Neural cell (in vitro differentiated cells): ENCODE data around the gene DMXL2. TPM values are rescaled to one million over a fixed set of nuclear protein-coding genes. Genes with fewer than 3 reads are reported as not detected.
"Not testable (repeated sequence)": the region's sequence is repeated elsewhere in the genome, so short reads cannot be mapped to it uniquely, and the experiment has no call there.

Source experiments
- H2AFZ ChIP-seq: fragments of 200-600, 300-800 bp; sonication (generic), shearing (Covaris generic); 2 replicates; pipeline ENCODE4 v1.6.0; 2014; ENCODE audit warnings: low read depth, mild to moderate bottlenecking, antibody characterized with exemption, low read length, moderate library complexity
- H3F3A ChIP-seq: fragments of 200-600 bp; shearing (Covaris generic); 2 replicates; pipeline ENCODE4 v1.6.1; 2016; ENCODE audit warnings: mild to moderate bottlenecking, moderate library complexity, mixed read lengths, antibody characterized with exemption, low read length; ENCODE audit not compliant: insufficient read depth, poor library complexity, severe bottlenecking
- H3K27ac ChIP-seq: fragments of 200-600, 300-800 bp; sonication (generic), shearing (Covaris generic); 2 replicates; pipeline ENCODE4 v1.5.1; 2014; ENCODE audit warnings: mild to moderate bottlenecking, low read length, moderate library complexity
- H3K27me3 ChIP-seq: fragments of 300-800, 200-600 bp; sonication (generic), shearing (Covaris generic); 2 replicates; pipeline ENCODE4 v1.6.0; 2014; ENCODE audit warnings: mild to moderate bottlenecking, low read depth, low read length, moderate library complexity; ENCODE audit not compliant: insufficient read depth
- H3K36me3 ChIP-seq: fragments of 300-800, 200-600 bp; sonication (generic), shearing (Covaris generic); 2 replicates; pipeline ENCODE4 v1.5.1; 2014; ENCODE audit warnings: mild to moderate bottlenecking, antibody characterized with exemption, low read length, moderate library complexity; ENCODE audit not compliant: insufficient read depth
- H3K4me2 ChIP-seq: fragments of 300-800, 200-600 bp; sonication (generic), shearing (Covaris generic); 2 replicates; pipeline ENCODE4 v1.6.0; 2014; ENCODE audit warnings: mild to moderate bottlenecking, low read length
- H3K4me3 ChIP-seq: fragments of 300-800, 200-600 bp; sonication (generic), shearing (Covaris generic); 2 replicates; pipeline ENCODE4 v1.5.1; 2014; ENCODE audit warnings: mild to moderate bottlenecking, low read length, moderate library complexity
- H3K79me2 ChIP-seq: fragments of 200-600 bp; shearing (Covaris generic); replicated peaks from 2 replicates; pipeline ENCODE4 v1.6.0; 2014; ENCODE audit warnings: mild to moderate bottlenecking, low read length, moderate library complexity; ENCODE audit not compliant: insufficient read depth
- H3K9ac ChIP-seq: fragments of 300-800, 200-600 bp; sonication (generic), shearing (Covaris generic); 2 replicates; pipeline ENCODE4 v1.6.1; 2016; ENCODE audit warnings: mild to moderate bottlenecking, low read length, mixed read lengths
- H3K9me2 ChIP-seq: fragments of 200-600 bp; shearing (Covaris generic); 2 replicates; pipeline ENCODE4 v1.6.1; 2016; ENCODE audit warnings: mild to moderate bottlenecking, low read length, mixed read lengths; ENCODE audit not compliant: insufficient read depth
- H3K9me3 ChIP-seq: fragments of 200-600, 300-800 bp; sonication (generic), shearing (Covaris generic); 2 replicates; pipeline ENCODE4 v1.6.1; 2016; ENCODE audit warnings: mild to moderate bottlenecking, mixed run types, low read length, moderate library complexity, mixed read lengths
- H4K20me1 ChIP-seq: fragments of 200-600 bp; shearing (Covaris generic); 2 replicates; pipeline ENCODE4 v1.6.1; 2016; ENCODE audit warnings: mild to moderate bottlenecking, mixed run types; ENCODE audit not compliant: insufficient read depth
- CTCF ChIP-seq: fragments of 450-650 bp; IDR thresholded peaks from 2 replicates; pipeline ENCODE4 v1.5.1; 2014; ENCODE audit warnings: antibody characterized with exemption, mild to moderate bottlenecking, moderate library complexity; ENCODE audit not compliant: poor library complexity, severe bottlenecking
- EZH2 ChIP-seq: fragments of 200-600, 300-800 bp; shearing (Covaris generic), sonication (generic); IDR thresholded peaks from 2 replicates; pipeline ENCODE4 v1.6.1; 2014; ENCODE audit warnings: antibody characterized with exemption, low read length, borderline replicate concordance, mild to moderate bottlenecking; ENCODE audit not compliant: insufficient read depth, poor library complexity, severe bottlenecking
- POLR2AphosphoS5 ChIP-seq: IDR thresholded peaks from 2 replicates; pipeline ENCODE4 v1.6.1; 2012
- RAD21 ChIP-seq: fragments of 450-650 bp; conservative IDR thresholded peaks from 2 replicates; pipeline ENCODE4 v1.6.1; 2014; ENCODE audit warnings: antibody characterized with exemption, mild to moderate bottlenecking, moderate library complexity
- SMC3 ChIP-seq: fragments of 450-650 bp; conservative IDR thresholded peaks from 2 replicates; pipeline ENCODE4 v1.6.1; 2014; ENCODE audit warnings: antibody characterized with exemption, mild to moderate bottlenecking, moderate library complexity; ENCODE audit not compliant: poor library complexity
- TAF1 ChIP-seq: IDR thresholded peaks from 2 replicates; pipeline ENCODE4 v1.6.1; 2012; ENCODE audit warnings: low read depth
- polyA plus RNA-seq: library from polyadenylated mRNA; depleted of rRNA; stranded (reverse); fragments of >200 nt; gene quantifications from 2 replicates; pipeline ENCODE4 v1.2.3, GENCODE V29; 2014

DMXL2 gene
- polyA plus RNA-seq, 1 donor from 2014 or later: 176 TPM

GRCh38 chr15:51652084-51652668 lies 29.6 kb upstream of the DMXL2 start:
- Histone ChIP-seq H3K9me2 (no peaks in the 10 kb centered on the region), H3K27me3 (no peaks in the 10 kb centered on the region), H2AFZ (no peak overlapping the region), H3K4me2 (no peak overlapping the region), H3K36me3 (no peaks in the 10 kb centered on the region), H3K9me3 (no peaks in the 10 kb centered on the region), H3K4me3 (no peak overlapping the region), H3F3A (no peaks in the 10 kb centered on the region), H4K20me1 (no peaks in the 10 kb centered on the region), H3K9ac (no peak overlapping the region), H3K27ac (no peak overlapping the region), H3K79me2 (no peaks in the 10 kb centered on the region)
- TF ChIP-seq TAF1 (no peak), EZH2 (no peak), POLR2AphosphoS5 (no peak)

GRCh38 chr15:51649659-51650521 lies 27.3 kb upstream of the DMXL2 start:
- Histone ChIP-seq H3K4me2 (no peak overlapping the region), H3K9me2 (no peaks in the 10 kb centered on the region), H2AFZ (no peak overlapping the region), H3K4me3 (no peak overlapping the region), H3F3A (no peaks in the 10 kb centered on the region), H3K9me3 (no peaks in the 10 kb centered on the region), H3K36me3 (no peaks in the 10 kb centered on the region), H4K20me1 (no peaks in the 10 kb centered on the region), H3K27ac (no peak overlapping the region), H3K79me2 (no peaks in the 10 kb centered on the region), H3K27me3 (no peaks in the 10 kb centered on the region), H3K9ac (no peak overlapping the region)
- peak; percentile 94 for TF ChIP-seq RAD21
- TF ChIP-seq CTCF: peak; percentile 91
- TF ChIP-seq EZH2: no peak
- no peak for TF ChIP-seq POLR2AphosphoS5
- TF ChIP-seq SMC3: peak; percentile 89

GRCh38 chr15:51648643-51649042 lies 26.1 kb upstream of the DMXL2 start:
- H3K4me2 ChIP-seq, H3K4me3 ChIP-seq, H3K9me2 ChIP-seq, H3F3A ChIP-seq, H3K79me2 ChIP-seq, H3K36me3 ChIP-seq, H3K9ac ChIP-seq, H3K27me3 ChIP-seq, H4K20me1 ChIP-seq, H3K27ac ChIP-seq, H3K9me3 ChIP-seq, H2AFZ ChIP-seq: not testable (repeated sequence)

- H2AFZ ChIP-seq, H3K27ac ChIP-seq, H3K9me2 ChIP-seq, H3K27me3 ChIP-seq, H3K79me2 ChIP-seq, H4K20me1 ChIP-seq, H3K36me3 ChIP-seq, H3K9ac ChIP-seq, H3F3A ChIP-seq, H3K4me3 ChIP-seq, H3K9me3 ChIP-seq, H3K4me2 ChIP-seq: not testable (repeated sequence)
These were observed 25.5 kb upstream of the DMXL2 start for GRCh38 chr15:51648101-51648500.
